GM19468 (cell line): Measurements from ENCODE around the gene EHD2.
"Not testable (repeated sequence)": the region's sequence is repeated elsewhere in the genome, so short reads cannot be mapped to it uniquely, and the experiment has no call there.

Experiments used
- ATAC-seq: cut with Tn5 transposase; IDR thresholded peaks from one replicate; pipeline ENCODE4 v1.9.1; 2021; ENCODE audit warnings: mild to moderate bottlenecking, moderate library complexity, moderate number of reproducible peaks; ENCODE audit not compliant: unreplicated experiment; ENCODE audit errors: extremely low read depth

Gene EHD2

GRCh38 chr19:47742634-47743033 lies 29.4 kb downstream of the EHD2 start:
- no peak for ATAC-seq

- ATAC-seq = peak; percentile 45
Observed at GRCh38 chr19:47745010-47745901, 32.0 kb downstream of the EHD2 start, which contains the start of gene NOP53. NOP53 (plus strand) TSS chr19:47745546; CDS start chr19:47745560, 14 bp downstream.

GRCh38 chr19:47746129-47746528 lies 32.9 kb downstream of the EHD2 start:
- not testable (repeated sequence) for ATAC-seq

GRCh38 chr19:47749326-47749725 lies 36.1 kb downstream of the EHD2 start:
- ATAC-seq = no peak

GRCh38 chr19:47750752-47751151 lies 37.5 kb downstream of the EHD2 start:
- ATAC-seq = no peak

GRCh38 chr19:47752440-47753211 lies 39.4 kb downstream of the EHD2 start:
- no peak for ATAC-seq

GRCh38 chr19:47754206-47755064 lies 41.2 kb downstream of the EHD2 start:
- ATAC-seq = no peak

GRCh38 chr19:47755065-47755761 lies 42.0 kb downstream of the EHD2 start:
- no peak for ATAC-seq

GRCh38 chr19:47755762-47756626 lies 42.8 kb downstream of the EHD2 start:
- ATAC-seq = no peak

- no peak for ATAC-seq
Observed at GRCh38 chr19:47756627-47756929, 43.4 kb downstream of the EHD2 start.

GRCh38 chr19:47756953-47757608 lies 43.9 kb downstream of the EHD2 start:
- no peak for ATAC-seq

GRCh38 chr19:47757617-47758442 lies 44.6 kb downstream of the EHD2 start:
- ATAC-seq = no peak

- no peak for ATAC-seq
Observed at GRCh38 chr19:47758443-47758804, 45.2 kb downstream of the EHD2 start.

GRCh38 chr19:47760632-47760999 lies 47.4 kb downstream of the EHD2 start:
- ATAC-seq = no peak

- ATAC-seq = no peak
Observed at GRCh38 chr19:47761566-47761965, 48.3 kb downstream of the EHD2 start.

- ATAC-seq = no peak
Observed at GRCh38 chr19:47762151-47762550, 48.9 kb downstream of the EHD2 start.

- no peak for ATAC-seq
Observed at GRCh38 chr19:47762615-47763308, 49.5 kb downstream of the EHD2 start.
